A549 (cell line): ENCODE results near the gene CAVIN3. TPM values are rescaled to one million over a fixed set of nuclear protein-coding genes. Genes with fewer than 3 reads are reported as not detected.

Source experiments
- ATAC-seq, 2 experiments: fragments of 200-7000 bp in 1 of 2; fragments of >200 bp in 1 of 2; cut with Nextera tagmentation in 1 of 2; cut with Tn5 transposase in 1 of 2; 3 replicates each; pipeline versions ENCODE4 v1.8.0 to v1.9.1; 2018 to 2020; ENCODE audit warnings: mild to moderate bottlenecking in 1 of 2, moderate library complexity in 1 of 2
- CTCF ChIA-PET: fragments of 300-600 bp; sonication (Branson Sonifier 250); formaldehyde crosslinking; extraction: SDS; loops from one replicate; lab custom pipeline; 2021; ENCODE audit warnings: antibody characterized with exemption, inconsistent platforms; lab: Yijun Ruan, JAX
- POLR2A ChIA-PET: fragments of 350-600 bp; formaldehyde crosslinking; extraction: SDS; loops from one replicate; lab custom pipeline; 2021; ENCODE audit warnings: antibody characterized with exemption, inconsistent platforms; lab: Yijun Ruan, JAX
- DNase-seq, 2 experiments: peaks; one replicate each; pipeline versions ENCODE4 v3.0.0 to v3.0.0-alpha.2; 2011 to 2016; ENCODE audit warnings: low read depth in 1 of 2, low spot score in 1 of 2
- FAIRE-seq: peaks from 2 replicates; lab custom pipeline; 2011; peaks lifted over from hg19 to GRCh38; lab: Jason Lieb, UNC
- H3K27ac ChIP-seq, 2 experiments: fragments of >200 bp; sonication (Bioruptor Twin); formaldehyde crosslinking; 3 replicates each; pipeline ENCODE4 v1.5.1; 2016 to 2017
- H3K4me1 ChIP-seq: fragments of >200 bp; sonication (Bioruptor Twin); formaldehyde crosslinking; 3 replicates; pipeline ENCODE4 v1.6.1; 2016
- H3K4me2 ChIP-seq: fragments of >200 bp; sonication (Bioruptor Twin); formaldehyde crosslinking; 3 replicates; pipeline ENCODE4 v1.6.1; 2016
- H3K4me3 ChIP-seq: fragments of >200 bp; sonication (Bioruptor Twin); formaldehyde crosslinking; 3 replicates; pipeline ENCODE4 v1.5.1; 2016
- H3K9me3 ChIP-seq: fragments of >200 bp; sonication (Bioruptor Twin); formaldehyde crosslinking; 3 replicates; pipeline ENCODE4 v1.6.1; 2016
- CHD4 ChIP-seq: fragments of 200-600 bp; sonication (generic); IDR thresholded peaks from 2 replicates; pipeline ENCODE4 v1.6.1; 2016; ENCODE audit warnings: antibody characterized with exemption, mild to moderate bottlenecking, borderline replicate concordance
- E2F6 ChIP-seq: IDR thresholded peaks from 2 replicates; pipeline ENCODE4 v1.6.1; 2012; ENCODE audit warnings: low read depth, borderline replicate concordance
- EHMT2 ChIP-seq: fragments of 200-600 bp; sonication (generic); IDR thresholded peaks from 2 replicates; pipeline ENCODE4 v1.6.1; 2016; ENCODE audit warnings: antibody characterized with exemption, low read depth, mild to moderate bottlenecking, moderate library complexity
- ELK1 ChIP-seq: fragments of 150-350 bp; IDR thresholded peaks from 2 replicates; pipeline ENCODE4 v1.6.1; 2014; ENCODE audit warnings: low read depth, mild to moderate bottlenecking, low read length
- ESRRA ChIP-seq: fragments of 150-350 bp; IDR thresholded peaks from 2 replicates; pipeline ENCODE4 v1.6.1; 2014; ENCODE audit warnings: mild to moderate bottlenecking, low read length, borderline replicate concordance
- FOSL2 ChIP-seq, 2 experiments: fragments of 450-650 bp in 1 of 2; fragments of >200 bp in 1 of 2; sonication (Bioruptor Twin) in 1 of 2; formaldehyde crosslinking; IDR thresholded peaks; 2 replicates each; pipeline versions ENCODE4 v1.5.0 to v1.6.1; 2016 to 2020; ENCODE audit warnings: mild to moderate bottlenecking in 1 of 2, moderate library complexity in 1 of 2
- FOXS1 ChIP-seq: fragments of 250-450 bp; sonication (Bioruptor Pico); IDR thresholded peaks from 2 replicates; pipeline ENCODE4 v1.5.0; 2020; ENCODE audit warnings: mild to moderate bottlenecking, moderate library complexity
- GATA3 ChIP-seq: IDR thresholded peaks from 2 replicates; pipeline ENCODE4 v1.6.1; 2012; ENCODE audit warnings: borderline replicate concordance
- HEYL ChIP-seq: fragments of 250-450 bp; sonication (Bioruptor Pico); IDR thresholded peaks from 2 replicates; pipeline ENCODE4 v1.8.0; 2021; ENCODE audit warnings: mild to moderate bottlenecking, moderate library complexity
- HMGXB4 ChIP-seq: fragments of 250-450 bp; sonication (Bioruptor Pico); IDR thresholded peaks from 2 replicates; pipeline ENCODE4 v1.5.0; 2021; ENCODE audit warnings: mild to moderate bottlenecking, moderate library complexity, borderline replicate concordance
- HOXB13 ChIP-seq: fragments of 250-450 bp; sonication (Bioruptor Pico); IDR thresholded peaks from 2 replicates; pipeline ENCODE4 v1.5.0; 2020; ENCODE audit warnings: low read depth, mild to moderate bottlenecking, moderate library complexity
- JUN ChIP-seq, 2 experiments: fragments of >200 bp; sonication (Bioruptor Twin); formaldehyde crosslinking; IDR thresholded peaks; 2 replicates in 1 of 2; 3 replicates in 1 of 2; pipeline ENCODE4 v1.6.1; 2016 to 2017
- JUNB ChIP-seq: fragments of >200 bp; sonication (Bioruptor Twin); formaldehyde crosslinking; IDR thresholded peaks from 2 replicates; pipeline ENCODE4 v1.6.1; 2016
- KDM1A ChIP-seq: fragments of 200-600 bp; sonication (generic); IDR thresholded peaks from 2 replicates; pipeline ENCODE4 v1.6.1; 2016; ENCODE audit warnings: low read depth, mild to moderate bottlenecking
- NPAS2 ChIP-seq: fragments of 250-450 bp; sonication (Bioruptor Pico); IDR thresholded peaks from 2 replicates; pipeline ENCODE4 v1.8.0; 2022; ENCODE audit warnings: mild to moderate bottlenecking, moderate library complexity, borderline replicate concordance
- PHF8 ChIP-seq: fragments of 200-600 bp; sonication (generic); IDR thresholded peaks from 2 replicates; pipeline ENCODE4 v1.6.1; 2016; ENCODE audit warnings: low read depth, mild to moderate bottlenecking, antibody characterized with exemption, moderate library complexity, borderline replicate concordance
- POLR2A ChIP-seq: IDR thresholded peaks from 2 replicates; pipeline ENCODE4 v1.6.1; 2012; ENCODE audit warnings: mild to moderate bottlenecking, low read length
- POLR2AphosphoS2 ChIP-seq: conservative IDR thresholded peaks from 2 replicates; pipeline ENCODE4 v1.6.1; 2012; ENCODE audit warnings: low read length, improper control_type of control experiment, inconsistent platforms
- RFX5 ChIP-seq: fragments of 450-650 bp; IDR thresholded peaks from 2 replicates; pipeline ENCODE4 v1.7.1; 2014; ENCODE audit warnings: antibody characterized with exemption, mild to moderate bottlenecking, moderate library complexity
- SREBF2 ChIP-seq: fragments of 450-650 bp; IDR thresholded peaks from 2 replicates; pipeline ENCODE4 v1.6.1; 2014; ENCODE audit warnings: mild to moderate bottlenecking, moderate library complexity
- TP53 ChIP-seq: fragments of 250-450 bp; sonication (Bioruptor Pico); IDR thresholded peaks from 2 replicates; pipeline ENCODE4 v1.5.0; 2021; ENCODE audit warnings: mild to moderate bottlenecking, moderate library complexity
- USF2 ChIP-seq: fragments of 450-650 bp; IDR thresholded peaks from 2 replicates; pipeline ENCODE4 v1.6.1; 2014; ENCODE audit warnings: antibody characterized with exemption
- ZFP36 ChIP-seq: fragments of 450-650 bp; IDR thresholded peaks from 2 replicates; pipeline ENCODE4 v1.6.1; 2014; ENCODE audit warnings: borderline replicate concordance; ENCODE audit not compliant: partially characterized antibody
- ZSCAN20 ChIP-seq: fragments of 250-450 bp; sonication (Bioruptor Pico); IDR thresholded peaks from 2 replicates; pipeline ENCODE4 v1.8.0; 2022; ENCODE audit warnings: mild to moderate bottlenecking, moderate library complexity
- WGBS: methylation state at CpG from one replicate; pipeline ENCODE4 v1.1.6; 2017; ENCODE audit errors: missing lambda C conversion rate; 5-methylcytosine and 5-hydroxymethylcytosine counted together
- polyA plus RNA-seq, 4 experiments: library from polyadenylated mRNA; depleted of rRNA in 3 of 4; stranded (reverse); fragments of >200 nt; fragmentation: RNase III in 1 of 4; extraction: RNeasy Plus Mini Kit Qiagen cat#74134 plus additional on column Dnase treatment in 1 of 4; gene quantifications; 2 replicates in 3 of 4; 3 replicates in 1 of 4; pipeline ENCODE4 v1.2.3, GENCODE V29; 2011 to 2017

CAVIN3 gene
- polyA plus RNA-seq, 2 of the 4 experiments (the other 2 are of a cell fraction): 6.0 to 26.7 TPM

- H3K9me3 ChIP-seq: no peaks in the 10 kb centered on the region
- CTCF ChIA-PET: interaction anchor here (1.3 to 2.0 kb wide), 3 partner anchors 59 to 334 kb away, joined by 4 to 7 read pairs (median 6); no protein-coding TSS in a partner anchor
- POLR2A ChIA-PET: no interaction called here
- H3K4me1 ChIP-seq: peaks cover 22% of the 10 kb centered on the region
- H3K4me2 ChIP-seq: peak overlapping the region; percentile 23; the same call in 1 of the 3 replicates
- FAIRE-seq (no peak), ATAC-seq (peak; percentile 13 to 25; a peak in 1 of 6 replicates), DNase-seq (peak in 1 of 2 experiments; percentile 18)
- no peak overlapping the region for H3K4me3 ChIP-seq
- no peak for TF ChIP-seq FOSL2 (IDR thresholded peaks at IDR 0.05)
- TF ChIP-seq FOSL2 (CRISPR knock-in tag; IDR thresholded peaks at IDR 0.05): 0 out of 2 replicates have a peak, but pooled peaks have one; percentile 22
- TF ChIP-seq HEYL (CRISPR knock-in tag): no peak
- 39% methylated on average over 9 of the region's 9 CpGs for whole genome bisulfite sequencing
- H3K27ac ChIP-seq: no peak overlapping the region
Observed at GRCh38 chr11:6357222-6357621, 36.9 kb upstream of the CAVIN3 start.

- no peak for ATAC-seq
- Histone ChIP-seq H3K27ac (no peak overlapping the region), H3K4me1 (peaks cover 22% of the 10 kb centered on the region), H3K9me3 (no peaks in the 10 kb centered on the region)
- POLR2A ChIA-PET: no interaction called here
- TF ChIP-seq PHF8 (no peak), FOXS1 (no peak), TP53 (CRISPR knock-in tag) (no peak), RFX5 (no peak), E2F6 (no peak), CHD4 (no peak), HEYL (CRISPR knock-in tag) (no peak), KDM1A (no peak), JUN (IDR thresholded peaks at IDR 0.05) (no peak), NPAS2 (CRISPR knock-in tag) (no peak), SREBF2 (no peak), ZFP36 (no peak)
- TF ChIP-seq, all 56 proteins: peak for 0
- DNase-seq (no peak), FAIRE-seq (no peak)
- no peak overlapping the region for H3K4me3 ChIP-seq
- peak overlapping the region; percentile 23; the same call in 1 of the 3 replicates for H3K4me2 ChIP-seq
- CTCF ChIA-PET: interaction anchor here (1.2 to 3.8 kb wide), 5 partner anchors 39 to 333 kb away, joined by 4 to 34 read pairs (median 6); no protein-coding TSS in a partner anchor
- 51% methylated on average over 4 of the region's 4 CpGs for WGBS
Observed at GRCh38 chr11:6356503-6357055, 36.3 kb upstream of the CAVIN3 start.

GRCh38 chr11:6354651-6355485 is 34.6 kb upstream of the CAVIN3 start:
- ChIA-PET CTCF (interaction anchor here (0.6 to 6.0 kb wide), 28 partner anchors 9 to 934 kb away, joined by 3 to 90 read pairs (median 4); partner anchors contain the start of gene CAVIN3), POLR2A (no interaction called here)
- peak overlapping the region; percentile 44 to 67; a peak in 4 of 6 replicates for H3K27ac ChIP-seq
- peak overlapping the region; percentile 51 for H3K4me2 ChIP-seq
- no peak for TF ChIP-seq HMGXB4 (CRISPR knock-in tag)
- TF ChIP-seq POLR2A: no peak
- TF ChIP-seq E2F6: no peak
- TF ChIP-seq HOXB13 (CRISPR knock-in tag): no peak
- no peak for TF ChIP-seq CHD4
- no peak for TF ChIP-seq EHMT2
- no peak for TF ChIP-seq POLR2AphosphoS2
- no peak for TF ChIP-seq USF2
- no peak for TF ChIP-seq JUNB
- no peak for TF ChIP-seq ZSCAN20 (CRISPR knock-in tag)
- TF ChIP-seq FOSL2 (IDR thresholded peaks at IDR 0.05): no peak
- no peak for TF ChIP-seq FOSL2 (CRISPR knock-in tag; IDR thresholded peaks at IDR 0.05)
- TF ChIP-seq GATA3: no peak
- TF ChIP-seq ESRRA: no peak
- TF ChIP-seq ELK1: no peak
- H3K9me3 ChIP-seq: no peaks in the 10 kb centered on the region
- 70% methylated on average over 4 of the region's 4 CpGs for WGBS
- peaks cover 22% of the 10 kb centered on the region for H3K4me1 ChIP-seq
- H3K4me3 ChIP-seq: no peak overlapping the region
- no peak for DNase-seq
- no peak for FAIRE-seq
- ATAC-seq: peak; percentile 20 to 37; a peak in 3 of 6 replicates
